GM12865 (cell line): ENCODE data around the gene PAXX.

Source experiments
- DNase-seq: peaks from one replicate; pipeline ENCODE4 v3.0.0; 2010; ENCODE audit warnings: low read depth
- H3K4me3 ChIP-seq: 2 replicates; pipeline ENCODE4 v1.5.1; 2011; ENCODE audit warnings: mild to moderate bottlenecking, low read depth, low read length, control low read depth
- TF ChIP-seq, protein P1 (sequence below): IDR thresholded peaks from 2 replicates; pipeline ENCODE4 v1.5.1; 2011; ENCODE audit warnings: low read length, control low read depth, low read depth, inconsistent platforms; ENCODE audit not compliant: insufficient read depth; ENCODE audit errors: missing control alignments

Gene PAXX

DNA sequence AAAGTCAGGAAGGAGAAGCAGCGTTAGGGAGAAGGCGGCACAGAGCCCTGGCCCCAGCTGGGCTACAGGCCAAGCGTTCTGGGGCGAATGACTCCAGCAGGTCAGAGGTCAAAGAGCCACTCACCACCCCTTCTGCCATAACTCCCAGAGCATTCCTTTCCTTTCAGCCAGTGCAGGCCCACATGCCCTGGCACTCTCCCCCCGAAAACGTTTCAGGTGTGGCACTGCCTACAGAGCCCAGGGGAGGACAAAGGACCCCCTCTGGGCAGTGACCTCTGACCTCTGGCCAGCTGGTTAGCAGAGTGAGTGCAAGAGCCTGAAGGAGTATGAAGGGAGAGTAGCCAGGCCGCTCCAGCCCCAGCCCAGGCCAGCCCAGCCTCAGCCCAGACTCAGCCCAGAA, 30.9 kb downstream of the PAXX start:
- H3K4me3 ChIP-seq: no peak overlapping the region
- TF ChIP-seq, protein P1, sequence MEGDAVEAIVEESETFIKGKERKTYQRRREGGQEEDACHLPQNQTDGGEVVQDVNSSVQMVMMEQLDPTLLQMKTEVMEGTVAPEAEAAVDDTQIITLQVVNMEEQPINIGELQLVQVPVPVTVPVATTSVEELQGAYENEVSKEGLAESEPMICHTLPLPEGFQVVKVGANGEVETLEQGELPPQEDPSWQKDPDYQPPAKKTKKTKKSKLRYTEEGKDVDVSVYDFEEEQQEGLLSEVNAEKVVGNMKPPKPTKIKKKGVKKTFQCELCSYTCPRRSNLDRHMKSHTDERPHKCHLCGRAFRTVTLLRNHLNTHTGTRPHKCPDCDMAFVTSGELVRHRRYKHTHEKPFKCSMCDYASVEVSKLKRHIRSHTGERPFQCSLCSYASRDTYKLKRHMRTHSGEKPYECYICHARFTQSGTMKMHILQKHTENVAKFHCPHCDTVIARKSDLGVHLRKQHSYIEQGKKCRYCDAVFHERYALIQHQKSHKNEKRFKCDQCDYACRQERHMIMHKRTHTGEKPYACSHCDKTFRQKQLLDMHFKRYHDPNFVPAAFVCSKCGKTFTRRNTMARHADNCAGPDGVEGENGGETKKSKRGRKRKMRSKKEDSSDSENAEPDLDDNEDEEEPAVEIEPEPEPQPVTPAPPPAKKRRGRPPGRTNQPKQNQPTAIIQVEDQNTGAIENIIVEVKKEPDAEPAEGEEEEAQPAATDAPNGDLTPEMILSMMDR: no peak
- DNase-seq: no peak

DNA sequence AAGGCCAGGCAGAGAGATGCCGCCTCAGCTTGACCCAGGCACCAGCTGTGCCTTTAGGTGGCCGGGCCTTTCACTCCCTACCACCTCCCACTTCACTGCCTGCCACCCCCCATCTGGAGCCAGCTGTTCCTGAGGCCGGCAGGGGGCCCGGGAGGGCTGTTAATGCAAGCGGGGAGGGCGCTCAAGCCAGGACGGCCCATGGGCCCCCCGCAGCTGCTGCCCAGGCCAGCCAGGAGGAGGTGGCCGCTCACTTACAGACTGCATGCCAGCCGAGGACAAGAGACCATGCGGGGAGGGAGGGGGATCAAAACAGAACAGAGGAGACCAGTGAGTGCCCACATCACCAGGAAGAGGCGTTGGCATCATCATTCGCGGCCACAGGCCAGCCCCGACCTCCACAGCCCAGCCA, 31.4 kb downstream of the PAXX start:
- DNase-seq: no peak
- TF ChIP-seq, protein P1: no peak
- H3K4me3 ChIP-seq: no peak overlapping the region

DNA sequence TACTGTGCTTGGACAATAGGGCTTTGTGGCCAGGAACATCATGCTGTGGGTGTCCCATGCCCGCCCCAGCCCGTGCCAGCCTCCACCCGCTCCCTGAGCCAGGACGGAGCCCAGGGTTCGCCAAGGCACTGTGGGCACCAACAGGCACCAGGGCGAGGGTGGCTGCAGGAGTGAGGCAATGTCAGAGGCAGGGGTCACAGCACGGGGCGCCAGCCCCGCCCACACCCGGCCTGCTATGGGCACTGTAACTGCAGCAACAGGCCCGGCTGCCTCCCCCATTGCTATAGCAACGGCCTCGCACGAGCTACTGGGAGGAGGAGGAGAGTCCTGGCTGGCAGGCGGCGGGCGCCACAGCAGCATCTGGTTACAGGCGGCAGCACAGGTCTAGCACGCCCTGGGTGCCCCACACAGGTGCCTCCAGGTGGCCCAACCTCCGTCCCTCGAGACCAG, 33.3 kb downstream of the PAXX start:
- TF ChIP-seq, protein P1: no peak
- DNase-seq: peak; percentile 54
- H3K4me3 ChIP-seq: no peak overlapping the region

DNA sequence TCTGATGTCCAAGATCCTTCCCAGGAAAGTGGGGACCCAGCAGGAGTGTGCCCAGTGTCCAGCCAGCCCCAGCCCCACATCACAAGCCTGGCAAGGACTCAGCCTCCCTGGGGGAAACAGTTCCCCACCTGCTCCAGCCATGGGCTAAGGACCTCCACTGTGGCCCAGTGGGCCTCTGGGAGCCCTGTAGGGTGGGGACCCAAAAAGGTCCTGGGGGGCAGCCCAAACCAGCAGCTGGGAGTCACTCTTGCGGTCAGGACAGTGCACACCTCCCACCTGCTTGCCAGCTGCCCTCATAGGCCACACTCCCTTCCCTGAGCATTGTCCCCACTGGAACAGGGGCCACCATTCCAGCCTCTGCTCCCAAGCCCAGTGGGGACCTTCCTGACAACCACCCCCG, 34.2 kb downstream of the PAXX start:
- TF ChIP-seq, protein P1: no peak
- H3K4me3 ChIP-seq: no peak overlapping the region
- no peak for DNase-seq

DNA sequence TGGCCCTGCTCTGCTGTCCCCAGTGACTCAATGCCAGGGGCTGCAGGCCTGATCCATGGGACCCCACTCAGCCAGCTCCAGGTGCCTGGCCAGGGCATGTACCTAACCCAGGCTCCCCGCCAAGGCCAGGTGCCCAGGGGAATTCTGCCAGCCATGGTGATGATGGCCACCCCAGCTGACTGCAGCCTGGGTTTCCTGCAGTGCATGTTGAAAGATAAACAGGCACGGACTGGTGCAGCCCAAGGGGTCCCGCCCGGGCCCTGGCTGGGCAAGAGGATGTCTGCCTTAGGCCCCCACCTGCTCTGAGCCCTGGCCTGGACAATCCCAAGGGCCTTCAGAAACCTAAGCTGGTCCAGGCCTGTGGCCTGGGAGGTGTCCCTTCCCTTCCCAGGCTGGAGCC, 34.6 kb downstream of the PAXX start:
- H3K4me3 ChIP-seq: no peak overlapping the region
- DNase-seq: no peak

DNA sequence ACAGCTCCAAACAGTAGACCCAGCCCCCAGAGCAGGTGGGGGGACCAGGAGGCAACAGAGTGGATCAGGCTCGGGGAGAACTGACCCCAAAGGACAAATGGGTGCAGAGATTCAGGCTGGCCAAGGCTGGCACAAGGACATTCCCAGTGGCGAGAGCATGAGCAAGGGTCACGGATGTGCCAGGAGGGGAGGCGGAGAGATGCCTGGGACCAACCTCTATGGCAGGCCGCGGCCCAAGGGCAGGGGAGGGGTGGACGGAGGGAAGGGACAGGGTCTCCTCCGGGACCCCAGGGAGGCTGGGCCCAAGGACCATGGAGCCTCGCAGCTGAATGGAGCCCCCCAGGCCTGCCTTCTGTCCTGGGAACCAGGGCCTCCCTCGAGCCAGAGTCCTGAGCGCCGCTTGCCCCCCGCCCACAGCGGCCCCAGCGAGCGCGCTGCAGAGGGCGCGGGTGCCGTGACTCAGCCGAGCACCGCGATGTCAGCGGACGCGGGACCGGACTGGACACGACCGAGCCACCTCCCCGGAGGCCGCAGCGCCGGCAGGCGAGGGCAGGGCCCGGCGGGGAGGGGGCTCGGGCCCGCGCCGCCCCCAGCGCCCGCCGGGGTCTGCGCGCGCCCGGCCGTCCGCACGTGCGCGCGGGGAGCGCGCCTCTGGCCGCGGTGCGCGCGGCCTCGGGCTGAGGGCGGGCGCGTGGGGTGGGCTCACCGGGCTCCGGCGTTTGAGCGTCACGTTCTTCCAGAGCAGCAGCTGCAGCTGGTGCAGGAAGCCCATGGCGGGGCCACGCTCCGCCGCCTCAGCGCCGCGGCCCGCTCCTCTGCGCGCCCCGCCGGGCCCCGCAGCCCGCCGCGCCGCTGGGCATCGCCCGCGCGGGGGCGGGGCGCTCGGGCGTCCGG, 35.4 kb downstream of the PAXX start, which contains the start of gene ABCA2:
Gene ABCA2 (minus strand): TSS at position 869 of the 894 bp plus-strand sequence. CDS start 97 bp downstream, at position 772.
- DNase-seq: no peak
- TF ChIP-seq, protein P1: no peak
- H3K4me3 ChIP-seq: peak within 1 kb of the TSS; percentile 10; the same call in 1 of the 2 replicates

More for the DNA sequence above, 34.6 kb downstream of the PAXX start:
- TF ChIP-seq, protein P1: no peak
